H1 (cell line): ENCODE measurements around the gene JPH2. TPM values are rescaled to one million over a fixed set of nuclear protein-coding genes. Genes with fewer than 3 reads are reported as not detected.

Source experiments
- CTCF ChIA-PET: fragments of 300-600 bp; sonication (Branson Sonifier 250); formaldehyde crosslinking; loops from one replicate; lab custom pipeline; 2021; ENCODE audit not compliant: partially characterized antibody; lab: Charles Lee
- POLR2A ChIA-PET: fragments of 300-600 bp; sonication (Branson Sonifier 250); formaldehyde crosslinking; loops from one replicate; lab custom pipeline; 2021; ENCODE audit warnings: inconsistent platforms; ENCODE audit not compliant: partially characterized antibody; lab: Charles Lee
- DNase-seq, 2 experiments: peaks; one replicate each; pipeline versions ENCODE4 v3.0.0 to v3.0.0-alpha.2; 2010 to 2022; ENCODE audit warnings: low spot score in 2 of 2, low read depth in 1 of 2, mixed read lengths in 1 of 2
- FAIRE-seq: peaks from 2 replicates; lab custom pipeline; 2011; peaks lifted over from hg19 to GRCh38; lab: Jason Lieb, UNC
- H2AFZ ChIP-seq: 2 replicates; pipeline ENCODE4 v1.8.1; 2012; ENCODE audit warnings: low read length, inconsistent platforms
- H2AK5ac ChIP-seq: 2 replicates; pipeline ENCODE4 v1.6.1; 2013; ENCODE audit warnings: low read depth, low read length
- H2BK120ac ChIP-seq: replicated peaks from 2 replicates; pipeline ENCODE3; 2013; ENCODE audit warnings: low read depth, low read length, inconsistent platforms
- H2BK12ac ChIP-seq: 2 replicates; pipeline ENCODE4 v1.6.1; 2013; ENCODE audit warnings: low read depth, low read length
- H2BK15ac ChIP-seq: 2 replicates; pipeline ENCODE4 v1.6.1; 2013; ENCODE audit warnings: low read length
- H2BK20ac ChIP-seq: 2 replicates; pipeline ENCODE4 v1.6.1; 2013; ENCODE audit warnings: low read length
- H2BK5ac ChIP-seq: 2 replicates; pipeline ENCODE4 v1.6.1; 2013; ENCODE audit warnings: low read depth, low read length
- H3K14ac ChIP-seq: 2 replicates; pipeline ENCODE4 v1.6.1; 2013; ENCODE audit warnings: inconsistent platforms; ENCODE audit not compliant: insufficient read length
- H3K18ac ChIP-seq: 2 replicates; pipeline ENCODE4 v1.6.1; 2013; ENCODE audit warnings: low read length; ENCODE audit errors: extremely low read depth
- H3K23ac ChIP-seq: 2 replicates; pipeline ENCODE4 v1.6.1; 2013; ENCODE audit warnings: inconsistent platforms; ENCODE audit not compliant: insufficient read length
- H3K23me2 ChIP-seq: 2 replicates; pipeline ENCODE4 v1.6.1; 2013; ENCODE audit warnings: low read depth, low read length
- H3K27ac ChIP-seq: 2 replicates; pipeline ENCODE4 v1.6.1; 2011; ENCODE audit warnings: low read depth, low read length, inconsistent platforms
- H3K27me3 ChIP-seq, 4 experiments: replicated peaks in 1 of 4; 1 replicate in 1 of 4; 2 replicates in 3 of 4; pipeline versions ENCODE4 v1.6.1 to v1.8.1; 2011 to 2013; ENCODE audit warnings: low read length in 3 of 4, mild to moderate bottlenecking in 3 of 4, inconsistent platforms in 2 of 4, mixed read lengths in 2 of 4, moderate library complexity in 1 of 4; ENCODE audit not compliant: control insufficient read depth in 3 of 4, insufficient read depth in 3 of 4; ENCODE audit errors: extremely low read depth in 1 of 4
- H3K36me3 ChIP-seq, 4 experiments: 2 replicates each; pipeline versions ENCODE4 v1.6.1 to v1.8.1; 2011 to 2013; ENCODE audit warnings: mild to moderate bottlenecking in 4 of 4, low read length in 3 of 4, moderate library complexity in 2 of 4, control low read depth in 1 of 4, inconsistent platforms in 1 of 4; ENCODE audit not compliant: insufficient read depth in 4 of 4, control insufficient read depth in 2 of 4
- H3K4ac ChIP-seq: replicated peaks from 2 replicates; pipeline ENCODE3; 2013; ENCODE audit warnings: low read length, low read depth, mixed read lengths, inconsistent platforms; ENCODE audit not compliant: insufficient read length
- H3K4me1 ChIP-seq, 4 experiments: replicated peaks in 1 of 4; 1 replicate in 1 of 4; 2 replicates in 3 of 4; pipeline versions ENCODE4 v1.6.1 to v1.8.1; 2011 to 2013; ENCODE audit warnings: low read length in 3 of 4, inconsistent platforms in 2 of 4, mixed read lengths in 1 of 4; ENCODE audit not compliant: insufficient read depth in 4 of 4, control insufficient read depth in 3 of 4
- H3K4me2 ChIP-seq, 2 experiments: 2 replicates each; pipeline versions ENCODE4 v1.6.1 to v1.8.1; 2011 to 2013; ENCODE audit warnings: low read depth in 2 of 2, low read length in 2 of 2, control low read depth in 1 of 2, inconsistent platforms in 1 of 2, mild to moderate bottlenecking in 1 of 2; ENCODE audit not compliant: insufficient read depth in 1 of 2
- H3K4me3 ChIP-seq, 4 experiments: fragments of 200-600, 300-600 bp in 1 of 4; sonication (generic), shearing (Covaris generic), sonication (Bioruptor Twin) in 1 of 4; 2 replicates each; pipeline versions ENCODE4 v1.5.1 to v1.8.1; 2011 to 2016; ENCODE audit warnings: low read length in 4 of 4, low read depth in 3 of 4, control low read depth in 2 of 4, inconsistent platforms in 2 of 4, mild to moderate bottlenecking in 2 of 4, mixed read lengths in 1 of 4, moderate library complexity in 1 of 4; ENCODE audit not compliant: insufficient read depth in 2 of 4; ENCODE audit errors: extremely low read depth in 1 of 4
- H3K56ac ChIP-seq: replicated peaks from 2 replicates; pipeline ENCODE3; 2013; ENCODE audit warnings: low read depth, mild to moderate bottlenecking, mixed read lengths, low read length, inconsistent platforms; ENCODE audit not compliant: insufficient read length
- H3K79me1 ChIP-seq: 2 replicates; pipeline ENCODE4 v1.6.1; 2013; ENCODE audit warnings: low read depth, low read length, control low read depth
- H3K79me2 ChIP-seq, 2 experiments: 2 replicates each; pipeline versions ENCODE4 v1.6.1 to v1.8.1; 2012 to 2013; ENCODE audit warnings: low read length in 2 of 2, mild to moderate bottlenecking in 2 of 2, inconsistent platforms in 1 of 2; ENCODE audit not compliant: insufficient read depth in 2 of 2, control insufficient read depth in 1 of 2
- H3K9ac ChIP-seq, 4 experiments: replicated peaks in 1 of 4; 1 replicate in 1 of 4; 2 replicates in 3 of 4; pipeline versions ENCODE4 v1.6.1 to v1.8.1; 2011 to 2013; ENCODE audit warnings: low read depth in 3 of 4, low read length in 3 of 4, control low read depth in 2 of 4, mild to moderate bottlenecking in 2 of 4, moderate library complexity in 2 of 4, inconsistent platforms in 1 of 4; ENCODE audit errors: extremely low read depth in 1 of 4
- H3K9me3 ChIP-seq, 2 experiments: 2 replicates each; pipeline versions ENCODE4 v1.6.1 to v1.8.1; 2012 to 2013; ENCODE audit warnings: mild to moderate bottlenecking in 2 of 2, moderate library complexity in 2 of 2, control low read depth in 1 of 2, inconsistent platforms in 1 of 2, low read depth in 1 of 2, low read length in 1 of 2, mixed read lengths in 1 of 2; ENCODE audit not compliant: insufficient read depth in 2 of 2
- H4K20me1 ChIP-seq, 2 experiments: replicated peaks in 1 of 2; 2 replicates each; pipeline versions ENCODE3 to v1.8.1; 2011 to 2013; ENCODE audit warnings: inconsistent platforms in 2 of 2, low read length in 2 of 2, mild to moderate bottlenecking in 1 of 2; ENCODE audit not compliant: insufficient read depth in 2 of 2, control insufficient read depth in 1 of 2
- H4K5ac ChIP-seq: 2 replicates; pipeline ENCODE4 v1.6.1; 2013; ENCODE audit warnings: low read length, low read depth, mixed read lengths, inconsistent platforms; ENCODE audit not compliant: insufficient read length
- H4K8ac ChIP-seq: 2 replicates; pipeline ENCODE4 v1.8.0; 2013; ENCODE audit warnings: mild to moderate bottlenecking, moderate library complexity, low read length, inconsistent platforms; ENCODE audit not compliant: insufficient read depth; ENCODE audit errors: extremely low read depth
- H4K91ac ChIP-seq: replicated peaks from 2 replicates; pipeline ENCODE3; 2013; ENCODE audit warnings: low read length, mixed read lengths, inconsistent platforms; ENCODE audit not compliant: insufficient read length
- CBX8 ChIP-seq: fragments of 300-800, 300-1000 bp; sonication (generic); IDR thresholded peaks from 2 replicates; pipeline ENCODE4 v1.7.1; 2016; ENCODE audit warnings: low read depth, low read length, borderline replicate concordance
- CHD1 ChIP-seq: IDR thresholded peaks from 2 replicates; pipeline ENCODE4 v1.6.1; 2012; ENCODE audit warnings: low read depth, low read length, improper control_type of control experiment
- E2F6 ChIP-seq: IDR thresholded peaks from 2 replicates; pipeline ENCODE4 v1.6.1; 2012; ENCODE audit warnings: inconsistent platforms
- EZH2 ChIP-seq: fragments of 200-600 bp; sonication (generic); IDR thresholded peaks from 2 replicates; pipeline ENCODE4 v1.7.1; 2012; ENCODE audit warnings: low read depth, mild to moderate bottlenecking, moderate library complexity, low read length, inconsistent platforms; ENCODE audit not compliant: severe bottlenecking
- HDAC6 ChIP-seq: IDR thresholded peaks from one replicate; pipeline ENCODE4 v1.7.1; 2012; ENCODE audit warnings: low read depth, mild to moderate bottlenecking, inconsistent platforms, low read length, moderate library complexity
- JUN ChIP-seq: IDR thresholded peaks from 2 replicates; pipeline ENCODE4 v1.6.1; 2011; ENCODE audit warnings: low read depth, mild to moderate bottlenecking, improper control_type of control experiment, low read length
- PHF8 ChIP-seq: fragments of 200-600 bp; sonication (generic); conservative IDR thresholded peaks from 2 replicates; pipeline ENCODE4 v1.7.1; 2012; ENCODE audit warnings: low read depth, mild to moderate bottlenecking, inconsistent platforms, low read length, moderate library complexity
- POU5F1 ChIP-seq: IDR thresholded peaks from 2 replicates; pipeline ENCODE4 v1.6.1; 2011; ENCODE audit warnings: low read depth, mild to moderate bottlenecking, low read length, moderate library complexity
- SIRT6 ChIP-seq: IDR thresholded peaks from one replicate; pipeline ENCODE4 v1.7.1; 2012; ENCODE audit warnings: low read length, inconsistent platforms
- SIX5 ChIP-seq: IDR thresholded peaks from 2 replicates; pipeline ENCODE4 v1.6.1; 2011; ENCODE audit warnings: mild to moderate bottlenecking, low read depth, low read length
- SRF ChIP-seq: IDR thresholded peaks from 2 replicates; pipeline ENCODE4 v1.6.1; 2011; ENCODE audit warnings: mild to moderate bottlenecking, low read depth, low read length, moderate library complexity
- WGBS, 2 experiments: shearing (Covaris generic) in 1 of 2; methylation state at CpG; one replicate each; pipeline versions ENCODE4 v1.1.6 to v1.1.7; 2013 to 2015; ENCODE audit warnings: low lambda C conversion rate in 2 of 2, mixed read lengths in 2 of 2, inconsistent platforms in 1 of 2, low coverage in 1 of 2, missing lambda C conversion rate in 1 of 2; ENCODE audit not compliant: insufficient replicate concordance in 2 of 2, insufficient coverage in 1 of 2, insufficient read length in 1 of 2; ENCODE audit errors: extremely low coverage in 1 of 2, missing lambda C conversion rate in 1 of 2; 5-methylcytosine and 5-hydroxymethylcytosine counted together
- polyA plus RNA-seq, 7 experiments: library from polyadenylated mRNA; depleted of rRNA in 3 of 7; stranded (reverse) in 5 of 7; unstranded in 2 of 7; fragments of >200 nt in 5 of 7; fragments of 200-250 nt in 2 of 7; gene quantifications; 1 replicate in 5 of 7; 2 replicates in 1 of 7; 4 replicates in 1 of 7; pipeline versions ENCODE4 v1.2.1 to v1.2.3, GENCODE V29; 2011 to 2013; ENCODE audit warnings: missing spikeins in 2 of 7, mixed read lengths in 2 of 7
- total RNA-seq: library from RNA; stranded (reverse); fragmentation: NEBNext Ultra II Directional; extraction: Animal tissue kit (Norgen Biotek cat#: 25700); gene quantifications from 2 replicates; pipeline ENCODE4 v1.2.1, GENCODE V29; 2021

The JPH2 gene
- total and polyA plus RNA-seq, 2 of the 8 experiments (the other 6 are each of a cell fraction or from before 2014, with no cell fraction given) = 0.59 to 1.3 TPM

- POLR2A ChIA-PET = interaction anchor here (2.1 kb wide), 1 partner anchor 75 kb away, joined by 4 read pairs; the partner anchor contains the start of gene FITM2
- no peaks in the 10 kb centered on the region for H3K79me1 ChIP-seq
- H2AFZ ChIP-seq = no peak overlapping the region
- no peak for DNase-seq
- H3K4me3 ChIP-seq = no peak overlapping the region
- peaks cover 0 to 3% of the 10 kb centered on the region in 2 experiments; a peak in 1 of 4 replicates for H3K9me3 ChIP-seq
- no peaks in the 10 kb centered on the region for H3K27me3 ChIP-seq
- no peak overlapping the region for H3K56ac ChIP-seq
- TF ChIP-seq POU5F1 (no peak), CHD1 (no peak), SIX5 (no peak), HDAC6 (no peak), JUN (no peak), SIRT6 (no peak), EZH2 (no peak), PHF8 (no peak), SRF (no peak), E2F6 (no peak), CBX8 (no peak)
- TF ChIP-seq, all 59 proteins: peak for 0
- Histone ChIP-seq H3K23ac (no peak overlapping the region), H4K5ac (no peak overlapping the region), H3K14ac (no peak overlapping the region), H4K8ac (no peak overlapping the region), H3K9ac (no peak overlapping the region), H3K18ac (no peak overlapping the region), H2BK20ac (no peak overlapping the region), H2BK15ac (no peak overlapping the region), H2BK12ac (no peak overlapping the region), H2BK120ac (no peak overlapping the region), H4K20me1 (no peaks in the 10 kb centered on the region), H3K27ac (no peak overlapping the region), H3K23me2 (no peaks in the 10 kb centered on the region), H4K91ac (no peak overlapping the region), H3K79me2 (no peaks in the 10 kb centered on the region), H3K36me3 (no peaks in the 10 kb centered on the region), H3K4me1 (peaks cover 0 to 6% (median 0%) of the 10 kb centered on the region in 4 experiments; a peak in 3 of 7 replicates), H2AK5ac (no peak overlapping the region), H2BK5ac (no peak overlapping the region), H3K4ac (no peak overlapping the region), H3K4me2 (no peak overlapping the region)
- CTCF ChIA-PET = interaction anchor here (0.6 to 3.3 kb wide), 4 partner anchors 10 to 419 kb away, joined by 4 to 26 read pairs (median 8); partner anchors contain the start of gene GDAP1L1
- 91% methylated on average over 2 of the region's 2 CpGs; no CpG with 5 or more reads in 1 of the 2 experiments for WGBS, 2 experiments
- FAIRE-seq = no peak
Observed at GRCh38 chr20:44235702-44236101, 48.7 kb upstream of the JPH2 start.
